PC-9 (cell line): ENCODE results near the gene SUGP2. TPM values are rescaled to one million over a fixed set of nuclear protein-coding genes. Genes with fewer than 3 reads are reported as not detected.
A peak's percentile ranks its signal among the peaks of the same experiment; 100 is the strongest.

Experiments used
- BruUV-seq: library from RNA; stranded (reverse); fragments of 400-500 nt; replicated peaks from 2 replicates; lab custom pipeline; 2021; lab: Mats Ljungman, UMichigan
- CTCF ChIA-PET: fragments of 300-600 bp; sonication (Branson Sonifier 250); formaldehyde crosslinking; loops from one replicate; lab custom pipeline; 2022; ENCODE audit warnings: antibody characterized with exemption; lab: Charles Lee
- POLR2A ChIA-PET: fragments of 300-600 bp; sonication (Branson Sonifier 250); formaldehyde crosslinking; loops from one replicate; lab custom pipeline; 2022; ENCODE audit warnings: antibody characterized with exemption; ENCODE audit not compliant: unreplicated experiment; lab: Charles Lee
- DNase-seq, 2 experiments: peaks; one replicate each; pipeline versions ENCODE4 v3.0.0 to v3.0.0-alpha.2; 2015 to 2022; ENCODE audit warnings: mixed read lengths in 1 of 2
- H2AFZ ChIP-seq: fragments of 200-600 bp; sonication (generic); 2 replicates; pipeline ENCODE4 v1.8.1; 2017; ENCODE audit warnings: antibody characterized with exemption
- H3F3A ChIP-seq: fragments of 200-600 bp; sonication (generic); 2 replicates; pipeline ENCODE4 v1.8.1; 2017; ENCODE audit warnings: antibody characterized with exemption, mild to moderate bottlenecking, low read depth; ENCODE audit not compliant: insufficient read depth
- H3K27ac ChIP-seq: fragments of 200-600 bp; sonication (generic); 2 replicates; pipeline ENCODE4 v1.6.1; 2016; ENCODE audit warnings: mixed run types
- H3K27me3 ChIP-seq: fragments of 200-600 bp; sonication (generic); 2 replicates; pipeline ENCODE4 v1.6.1; 2016; ENCODE audit warnings: low read depth, mixed run types; ENCODE audit not compliant: insufficient read depth
- H3K36me3 ChIP-seq: fragments of 200-600 bp; sonication (generic); 2 replicates; pipeline ENCODE4 v1.6.1; 2016; ENCODE audit warnings: low read depth, mixed run types
- H3K4me1 ChIP-seq: fragments of 200-600 bp; sonication (generic); replicated peaks from 2 replicates; pipeline ENCODE4 v1.6.1; 2016; ENCODE audit warnings: mixed run types; ENCODE audit not compliant: insufficient read depth
- H3K4me2 ChIP-seq: fragments of 200-600 bp; sonication (generic); 2 replicates; pipeline ENCODE4 v1.6.1; 2017; ENCODE audit warnings: mixed run types
- H3K4me3 ChIP-seq: fragments of 200-600 bp; sonication (generic); 2 replicates; pipeline ENCODE4 v1.6.1; 2016; ENCODE audit warnings: mixed run types
- H3K79me2 ChIP-seq: fragments of 200-600 bp; sonication (generic); 2 replicates; pipeline ENCODE4 v1.6.1; 2017; ENCODE audit warnings: low read depth, mixed run types
- H3K9me2 ChIP-seq: fragments of 200-600 bp; sonication (generic); 2 replicates; pipeline ENCODE4 v1.8.1; 2017; ENCODE audit warnings: mild to moderate bottlenecking; ENCODE audit not compliant: insufficient read depth
- H3K9me3 ChIP-seq: fragments of 200-600 bp; sonication (generic); 2 replicates; pipeline ENCODE4 v1.8.1; 2016; ENCODE audit warnings: low read depth; ENCODE audit not compliant: insufficient read depth
- H4K20me1 ChIP-seq: fragments of 200-600 bp; sonication (generic); 2 replicates; pipeline ENCODE4 v1.8.1; 2017; ENCODE audit not compliant: insufficient read depth
- CTCF ChIP-seq: fragments of 200-600 bp; sonication (generic); conservative IDR thresholded peaks from 2 replicates; pipeline ENCODE4 v1.6.1; 2017; ENCODE audit warnings: mixed run types, antibody characterized with exemption, mild to moderate bottlenecking, moderate library complexity
- EZH2 ChIP-seq: fragments of 200-600 bp; sonication (generic); IDR thresholded peaks from 2 replicates; pipeline ENCODE4 v1.8.0; 2017; ENCODE audit warnings: antibody characterized with exemption, low read depth
- intact Hi-C: fragments of 100-400 bp; cut with micrococcal nuclease; formaldehyde crosslinking; loops from one replicate; pipeline ENCODE4 v1.10.0; 2022; ENCODE audit not compliant: unreplicated experiment
- total RNA-seq: library from RNA; stranded (reverse); gene quantifications from 2 replicates; pipeline ENCODE4 v1.2.3, GENCODE V29; 2021

SUGP2 gene
- total RNA-seq, 1 experiment from 2014 or later: 73.1 TPM

GRCh38 chr19:18972301-18972811 is 61.0 kb downstream of the SUGP2 start:
- TF ChIP-seq EZH2: no peak
- H3K27ac ChIP-seq: no peak overlapping the region

DNA sequence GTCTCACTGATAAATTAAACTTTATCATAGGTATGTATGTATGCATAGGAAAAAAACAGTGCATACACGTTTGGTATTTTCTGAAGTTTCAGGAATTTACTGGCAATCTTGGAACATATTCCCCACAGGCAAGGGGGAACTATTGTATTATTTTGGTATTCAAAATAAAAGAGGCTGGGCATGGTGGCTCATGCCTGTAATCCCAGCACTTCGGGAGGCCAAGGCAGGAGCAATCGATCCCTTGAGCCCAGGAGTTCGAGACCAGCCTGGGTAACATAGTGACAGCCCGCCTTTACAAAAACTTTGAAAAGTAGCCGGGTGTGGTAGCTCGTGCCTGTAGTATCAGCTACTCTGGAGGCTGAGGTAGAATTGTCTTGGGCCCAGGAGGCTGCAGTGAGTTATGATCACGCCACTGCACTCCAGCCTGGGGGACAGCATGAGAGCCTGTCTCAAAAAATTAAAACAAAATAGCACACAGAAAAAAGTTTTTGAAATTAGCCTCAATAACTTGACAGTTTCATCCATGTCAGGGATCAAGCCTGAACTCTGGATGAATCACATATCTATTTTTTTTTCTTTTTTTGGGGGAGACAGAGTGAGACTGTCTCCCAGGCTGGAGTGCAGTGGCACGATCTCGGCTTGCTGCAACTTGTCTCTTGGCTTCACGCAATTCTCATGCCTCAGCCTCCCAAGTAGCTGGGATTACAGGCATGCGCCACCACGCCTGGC is 63.2 kb downstream of the SUGP2 start:
- CTCF ChIA-PET: no interaction called here
- Histone ChIP-seq H3K36me3 (no peaks in the 10 kb centered on the region), H3K9me2 (no peaks in the 10 kb centered on the region), H3K27ac (peak overlapping the region; percentile 80), H3K4me2 (peak overlapping the region; percentile 58), H3K79me2 (no peaks in the 10 kb centered on the region), H4K20me1 (no peaks in the 10 kb centered on the region), H3K4me3 (no peak overlapping the region), H3K4me1 (peaks cover 45% of the 10 kb centered on the region), H3F3A (peaks cover 52% of the 10 kb centered on the region), H3K9me3 (no peaks in the 10 kb centered on the region), H3K27me3 (no peaks in the 10 kb centered on the region), H2AFZ (no peak overlapping the region)
- TSS peak; percentile 74 for BruUV-seq
- no peak for DNase-seq
- TF ChIP-seq EZH2: no peak
- no peak for TF ChIP-seq CTCF
- intact Hi-C loops: no loop called here
- POLR2A ChIA-PET: no interaction called here

More at GRCh38 chr19:18972301-18972811, 61.0 kb downstream of the SUGP2 start:
- Histone ChIP-seq H3K9me2 (no peaks in the 10 kb centered on the region), H3K79me2 (no peaks in the 10 kb centered on the region), H3K27me3 (no peaks in the 10 kb centered on the region), H3K9me3 (no peaks in the 10 kb centered on the region), H3K36me3 (no peaks in the 10 kb centered on the region), H3K4me3 (no peak overlapping the region), H3F3A (peaks cover 39% of the 10 kb centered on the region), H3K4me1 (peaks cover 41% of the 10 kb centered on the region), H4K20me1 (no peaks in the 10 kb centered on the region), H3K4me2 (no peak overlapping the region), H2AFZ (no peak overlapping the region)
- DNase-seq: no peak
- no TSS peak for BruUV-seq
- intact Hi-C loops: no loop called here
- ChIA-PET POLR2A (no interaction called here), CTCF (interaction anchor here (0.7 kb wide), 1 partner anchor 954 kb away, joined by 3 read pairs; no protein-coding TSS in a partner anchor)

- POLR2A ChIA-PET: no interaction called here
- CTCF ChIA-PET: no interaction called here
- peak in 1 of 2 experiments; percentile 46 for DNase-seq
- Histone ChIP-seq H3K79me2 (no peaks in the 10 kb centered on the region), H3K9me2 (no peaks in the 10 kb centered on the region), H3K4me2 (0 out of 2 replicates have a peak overlapping the region, but pooled peaks have one; percentile 19), H3F3A (peaks cover 52% of the 10 kb centered on the region), H3K36me3 (no peaks in the 10 kb centered on the region), H3K9me3 (no peaks in the 10 kb centered on the region), H2AFZ (no peak overlapping the region; the same call in 1 of the 2 replicates), H3K4me3 (no peak overlapping the region), H3K27ac (peak overlapping the region; percentile 42; the same call in 1 of the 2 replicates), H3K27me3 (no peaks in the 10 kb centered on the region), H4K20me1 (no peaks in the 10 kb centered on the region), H3K4me1 (peaks cover 44% of the 10 kb centered on the region)
- intact Hi-C loops: no loop called here
- BruUV-seq: no TSS peak
- no peak for TF ChIP-seq CTCF
- no peak for TF ChIP-seq EZH2
Observed at GRCh38 chr19:18967358-18968146, 65.8 kb downstream of the SUGP2 start.
